HL-60 (cell line): ENCODE measurements around the gene STXBP3.

Source experiments
- DNase-seq, 2 experiments: peaks; one replicate each; pipeline ENCODE4 v3.0.0-alpha.2; 2010 to 2020; ENCODE audit warnings: low read depth in 1 of 2, low spot score in 1 of 2
- H3K27ac ChIP-seq: fragments of 250-450 bp; sonication (Bioruptor Pico); replicated peaks from 2 replicates; pipeline ENCODE4 v1.5.1; 2020; ENCODE audit warnings: mild to moderate bottlenecking, moderate library complexity
- H3K27me3 ChIP-seq: fragments of 250-450 bp; sonication (Bioruptor Pico); 2 replicates; pipeline ENCODE4 v1.5.1; 2021; ENCODE audit warnings: mild to moderate bottlenecking, moderate library complexity; ENCODE audit not compliant: insufficient read depth, poor library complexity, severe bottlenecking
- H3K4me3 ChIP-seq: replicated peaks from 2 replicates; pipeline ENCODE4 v1.5.1; 2011; ENCODE audit warnings: mild to moderate bottlenecking, control low read depth, low read length; ENCODE audit not compliant: insufficient read depth
- GABPA ChIP-seq: IDR thresholded peaks from 2 replicates; pipeline ENCODE4 v1.6.1; 2012; ENCODE audit warnings: low read depth
- POLR2AphosphoS5 ChIP-seq: IDR thresholded peaks from 2 replicates; pipeline ENCODE4 v1.6.1; 2012; ENCODE audit warnings: low read depth
- SPI1 ChIP-seq: IDR thresholded peaks from 2 replicates; pipeline ENCODE4 v1.6.1; 2012; ENCODE audit warnings: low read depth, mild to moderate bottlenecking, borderline replicate concordance
- TF ChIP-seq, protein P1 (sequence below): IDR thresholded peaks from 2 replicates; pipeline ENCODE4 v1.6.1; 2012; ENCODE audit warnings: low read depth; ENCODE audit not compliant: insufficient replicate concordance
- TF ChIP-seq, protein P2 (sequence below): IDR thresholded peaks from one replicate; pipeline ENCODE4 v1.5.1; 2011; ENCODE audit warnings: low read length, control low read depth, inconsistent platforms; ENCODE audit not compliant: insufficient read depth

STXBP3 gene

DNA sequence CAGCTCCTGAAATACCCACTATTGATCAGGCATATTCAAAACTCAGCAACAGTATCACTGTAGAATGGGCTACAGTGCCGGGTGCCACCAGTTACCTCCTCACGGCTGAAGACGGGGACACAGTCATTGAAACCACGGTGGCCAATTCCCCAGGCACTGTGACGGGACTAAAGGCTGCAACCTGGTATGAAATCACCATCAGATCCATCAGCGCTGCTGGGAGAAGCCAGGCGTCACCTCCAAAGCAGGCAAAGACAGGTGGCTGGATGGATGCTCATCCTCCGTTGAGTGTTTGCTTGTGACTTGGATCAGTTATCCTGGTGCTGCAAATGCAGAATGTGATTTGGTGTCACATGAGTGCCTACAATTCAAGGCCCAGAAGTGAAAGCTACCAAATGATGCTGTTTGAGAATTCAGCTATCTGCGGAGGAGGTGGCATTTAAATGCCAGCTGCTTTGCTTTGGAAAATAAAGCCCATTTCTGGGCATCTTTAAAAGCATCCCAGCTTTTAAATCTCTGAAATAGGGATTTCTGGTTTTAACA is 28.6 kb upstream of the STXBP3 start:
- TF ChIP-seq SPI1 (no peak), POLR2AphosphoS5 (no peak), GABPA (no peak)
- TF ChIP-seq, protein P1, sequence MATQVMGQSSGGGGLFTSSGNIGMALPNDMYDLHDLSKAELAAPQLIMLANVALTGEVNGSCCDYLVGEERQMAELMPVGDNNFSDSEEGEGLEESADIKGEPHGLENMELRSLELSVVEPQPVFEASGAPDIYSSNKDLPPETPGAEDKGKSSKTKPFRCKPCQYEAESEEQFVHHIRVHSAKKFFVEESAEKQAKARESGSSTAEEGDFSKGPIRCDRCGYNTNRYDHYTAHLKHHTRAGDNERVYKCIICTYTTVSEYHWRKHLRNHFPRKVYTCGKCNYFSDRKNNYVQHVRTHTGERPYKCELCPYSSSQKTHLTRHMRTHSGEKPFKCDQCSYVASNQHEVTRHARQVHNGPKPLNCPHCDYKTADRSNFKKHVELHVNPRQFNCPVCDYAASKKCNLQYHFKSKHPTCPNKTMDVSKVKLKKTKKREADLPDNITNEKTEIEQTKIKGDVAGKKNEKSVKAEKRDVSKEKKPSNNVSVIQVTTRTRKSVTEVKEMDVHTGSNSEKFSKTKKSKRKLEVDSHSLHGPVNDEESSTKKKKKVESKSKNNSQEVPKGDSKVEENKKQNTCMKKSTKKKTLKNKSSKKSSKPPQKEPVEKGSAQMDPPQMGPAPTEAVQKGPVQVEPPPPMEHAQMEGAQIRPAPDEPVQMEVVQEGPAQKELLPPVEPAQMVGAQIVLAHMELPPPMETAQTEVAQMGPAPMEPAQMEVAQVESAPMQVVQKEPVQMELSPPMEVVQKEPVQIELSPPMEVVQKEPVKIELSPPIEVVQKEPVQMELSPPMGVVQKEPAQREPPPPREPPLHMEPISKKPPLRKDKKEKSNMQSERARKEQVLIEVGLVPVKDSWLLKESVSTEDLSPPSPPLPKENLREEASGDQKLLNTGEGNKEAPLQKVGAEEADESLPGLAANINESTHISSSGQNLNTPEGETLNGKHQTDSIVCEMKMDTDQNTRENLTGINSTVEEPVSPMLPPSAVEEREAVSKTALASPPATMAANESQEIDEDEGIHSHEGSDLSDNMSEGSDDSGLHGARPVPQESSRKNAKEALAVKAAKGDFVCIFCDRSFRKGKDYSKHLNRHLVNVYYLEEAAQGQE = no peak
- TF ChIP-seq, protein P2, sequence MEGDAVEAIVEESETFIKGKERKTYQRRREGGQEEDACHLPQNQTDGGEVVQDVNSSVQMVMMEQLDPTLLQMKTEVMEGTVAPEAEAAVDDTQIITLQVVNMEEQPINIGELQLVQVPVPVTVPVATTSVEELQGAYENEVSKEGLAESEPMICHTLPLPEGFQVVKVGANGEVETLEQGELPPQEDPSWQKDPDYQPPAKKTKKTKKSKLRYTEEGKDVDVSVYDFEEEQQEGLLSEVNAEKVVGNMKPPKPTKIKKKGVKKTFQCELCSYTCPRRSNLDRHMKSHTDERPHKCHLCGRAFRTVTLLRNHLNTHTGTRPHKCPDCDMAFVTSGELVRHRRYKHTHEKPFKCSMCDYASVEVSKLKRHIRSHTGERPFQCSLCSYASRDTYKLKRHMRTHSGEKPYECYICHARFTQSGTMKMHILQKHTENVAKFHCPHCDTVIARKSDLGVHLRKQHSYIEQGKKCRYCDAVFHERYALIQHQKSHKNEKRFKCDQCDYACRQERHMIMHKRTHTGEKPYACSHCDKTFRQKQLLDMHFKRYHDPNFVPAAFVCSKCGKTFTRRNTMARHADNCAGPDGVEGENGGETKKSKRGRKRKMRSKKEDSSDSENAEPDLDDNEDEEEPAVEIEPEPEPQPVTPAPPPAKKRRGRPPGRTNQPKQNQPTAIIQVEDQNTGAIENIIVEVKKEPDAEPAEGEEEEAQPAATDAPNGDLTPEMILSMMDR = no peak
- no peak for DNase-seq
- H3K27ac ChIP-seq = no peak overlapping the region
- no peaks in the 10 kb centered on the region for H3K27me3 ChIP-seq
- H3K4me3 ChIP-seq = no peak overlapping the region

DNA sequence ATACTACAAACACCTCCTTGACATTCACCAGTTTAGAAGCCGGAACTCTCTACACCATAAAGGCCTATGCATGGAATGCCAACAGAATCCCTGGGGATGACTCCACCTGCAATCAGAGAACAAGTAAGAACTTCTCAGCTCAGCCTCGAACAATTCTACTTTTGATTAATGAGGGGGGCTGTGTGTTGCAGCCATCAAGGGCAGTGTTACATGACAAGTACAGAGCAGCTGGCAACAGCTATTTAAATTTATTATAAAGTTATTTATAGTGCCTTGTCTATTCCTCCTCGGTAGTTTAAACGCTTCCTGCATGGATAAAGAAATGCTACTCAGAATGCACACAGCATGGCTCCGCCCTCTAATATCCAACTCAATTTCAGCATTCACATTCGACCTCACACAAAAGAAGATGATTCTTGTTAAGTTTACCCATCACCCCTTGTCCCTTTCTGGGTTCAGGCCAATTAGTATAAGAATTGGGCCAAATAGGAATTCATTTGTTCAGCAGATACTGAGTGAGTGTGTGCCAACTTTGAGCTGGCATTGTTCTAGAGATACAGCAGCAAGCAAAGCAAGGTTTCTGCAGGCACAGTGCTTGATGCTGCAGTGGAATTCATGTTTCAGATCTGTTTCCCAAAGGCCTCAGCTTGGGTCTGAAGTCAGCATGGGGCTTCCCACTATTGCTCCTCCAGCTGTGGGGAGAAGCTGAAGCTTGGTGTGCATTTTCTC is 27.4 kb upstream of the STXBP3 start:
- Histone ChIP-seq H3K4me3 (no peak overlapping the region), H3K27me3 (no peaks in the 10 kb centered on the region), H3K27ac (no peak overlapping the region)
- TF ChIP-seq, protein P1 = no peak
- TF ChIP-seq POLR2AphosphoS5 (no peak), SPI1 (no peak), GABPA (no peak)
- TF ChIP-seq, protein P2 = no peak
- no peak for DNase-seq

DNA sequence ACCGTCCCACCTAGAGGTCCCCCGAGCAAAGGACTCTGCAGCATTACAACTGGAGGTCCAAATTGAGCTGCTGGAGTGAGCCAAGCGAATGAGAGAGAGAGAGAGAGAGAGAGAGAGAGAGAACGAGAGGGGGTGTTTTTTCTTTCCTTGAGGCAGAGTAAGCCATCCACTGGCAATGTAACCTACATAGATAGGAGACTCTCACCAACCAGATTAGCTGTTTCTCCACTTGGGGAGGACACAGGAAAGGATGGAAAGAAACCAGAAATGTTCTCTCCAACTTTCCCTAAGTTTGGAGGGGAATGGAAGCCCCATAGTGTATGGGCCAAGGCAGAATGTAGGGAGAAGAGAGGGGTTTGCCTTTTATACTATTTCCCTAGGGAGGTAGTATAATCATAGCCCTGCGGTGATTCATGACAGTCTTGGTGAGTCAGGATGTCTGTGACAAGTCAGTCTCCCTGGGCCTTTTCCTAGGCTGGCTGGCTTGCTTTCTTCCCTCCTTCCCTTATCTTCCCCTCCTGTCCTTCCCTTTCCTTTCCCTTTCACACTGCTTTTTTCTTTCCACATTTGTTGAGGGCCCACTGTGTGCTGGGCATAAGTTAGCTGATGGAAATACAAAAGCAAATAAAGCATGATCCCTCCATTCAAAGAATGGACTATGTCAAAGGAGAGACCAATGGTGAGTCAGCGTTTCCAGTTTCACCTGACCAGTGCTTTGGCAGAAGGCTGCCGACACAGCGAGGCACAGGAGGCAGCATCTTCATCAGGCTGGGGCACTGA is 26.6 kb upstream of the STXBP3 start:
- TF ChIP-seq SPI1 = no peak
- TF ChIP-seq, protein P1 = no peak
- no peak for TF ChIP-seq POLR2AphosphoS5
- TF ChIP-seq, protein P2 = no peak
- no peak for TF ChIP-seq GABPA
- no peak overlapping the region for H3K4me3 ChIP-seq
- no peak for DNase-seq
- no peak overlapping the region for H3K27ac ChIP-seq
- H3K27me3 ChIP-seq = no peaks in the 10 kb centered on the region
